GM10847 (cell line): ENCODE data around the gene COL15A1.

ENCODE experiments used
- POLR2A ChIP-seq: IDR thresholded peaks from 2 replicates; pipeline ENCODE4 v1.6.1; 2011; ENCODE audit not compliant: insufficient read length; ENCODE audit errors: extremely low read depth

COL15A1 gene

GRCh38 chr9:99003308-99003707, 59.6 kb downstream of the COL15A1 start:
- no peak for TF ChIP-seq POLR2A

- TF ChIP-seq POLR2A: no peak
Measured at GRCh38 chr9:99004115-99004514, 60.4 kb downstream of the COL15A1 start.

GRCh38 chr9:99004717-99005460, 61.2 kb downstream of the COL15A1 start:
- TF ChIP-seq POLR2A: no peak

- no peak for TF ChIP-seq POLR2A
Measured at GRCh38 chr9:99005651-99006050, 61.9 kb downstream of the COL15A1 start.

- TF ChIP-seq POLR2A: no peak
Measured at GRCh38 chr9:99006511-99006910, 62.8 kb downstream of the COL15A1 start.

GRCh38 chr9:99006979-99007378, 63.3 kb downstream of the COL15A1 start:
- TF ChIP-seq POLR2A: no peak

GRCh38 chr9:99008203-99008602, 64.5 kb downstream of the COL15A1 start:
- no peak for TF ChIP-seq POLR2A

- no peak for TF ChIP-seq POLR2A
Measured at GRCh38 chr9:99011161-99011709, 67.5 kb downstream of the COL15A1 start.

GRCh38 chr9:99012957-99013512, 69.3 kb downstream of the COL15A1 start:
- no peak for TF ChIP-seq POLR2A

GRCh38 chr9:99013550-99013949, 69.8 kb downstream of the COL15A1 start:
- TF ChIP-seq POLR2A: no peak

GRCh38 chr9:99015448-99015847, 71.7 kb downstream of the COL15A1 start:
- no peak for TF ChIP-seq POLR2A

- no peak for TF ChIP-seq POLR2A
Measured at GRCh38 chr9:99015890-99016289, 72.2 kb downstream of the COL15A1 start.

GRCh38 chr9:99016681-99017387, 73.1 kb downstream of the COL15A1 start:
- no peak for TF ChIP-seq POLR2A

GRCh38 chr9:99018653-99019052, 74.9 kb downstream of the COL15A1 start:
- TF ChIP-seq POLR2A: no peak

GRCh38 chr9:99019510-99020331, 76.0 kb downstream of the COL15A1 start:
- no peak for TF ChIP-seq POLR2A
